CD4-positive, CD25-positive, alpha-beta regulatory T cell (primary cell): ENCODE results near the gene ALMS1. TPM values are rescaled to one million over a fixed set of nuclear protein-coding genes. Genes with fewer than 3 reads are reported as not detected.

ENCODE experiments used
- ATAC-seq, 2 donors: fragments of 150-1000 bp; cut with Tn5 transposase; one replicate each; pipeline ENCODE4 v1.10.0; 2021; ENCODE audit warnings: low read depth in 2 of 2, moderate number of reproducible peaks in 2 of 2, moderate library complexity in 1 of 2
- DNase-seq, 3 donors: peaks; one replicate each; pipeline versions ENCODE4 v3.0.0 to v3.0.0-alpha.2; 2012 to 2022; ENCODE audit warnings: mixed read lengths in 1 of 3
- H3K27ac ChIP-seq: one replicate; pipeline ENCODE4 v1.7.0; 2013; ENCODE audit warnings: mild to moderate bottlenecking, low read length; ENCODE audit not compliant: insufficient read depth, poor library complexity, severe bottlenecking
- H3K27me3 ChIP-seq: one replicate; pipeline ENCODE4 v1.7.0; 2013; ENCODE audit warnings: low read length; ENCODE audit not compliant: control insufficient read depth, insufficient read depth
- H3K36me3 ChIP-seq: one replicate; pipeline ENCODE4 v1.7.0; 2013; ENCODE audit warnings: mild to moderate bottlenecking, low read length, moderate library complexity; ENCODE audit not compliant: control insufficient read depth, insufficient read depth
- H3K4me1 ChIP-seq: 2 replicates; pipeline ENCODE4 v1.7.0; 2013; ENCODE audit warnings: mild to moderate bottlenecking, low read length; ENCODE audit not compliant: insufficient read depth, control insufficient read depth, poor library complexity, severe bottlenecking
- H3K4me3 ChIP-seq: one replicate; pipeline ENCODE4 v1.7.0; 2013; ENCODE audit warnings: low read depth, mild to moderate bottlenecking, low read length, moderate library complexity
- H3K9me3 ChIP-seq, 2 experiments: 1 replicate in 1 of 2; 2 replicates in 1 of 2; pipeline ENCODE4 v1.7.0; 2013; ENCODE audit warnings: low read length in 2 of 2, mild to moderate bottlenecking in 1 of 2, moderate library complexity in 1 of 2; ENCODE audit not compliant: control insufficient read depth in 2 of 2
- H3K27ac Mint-ChIP-seq, 3 donors: one replicate each; pipeline ENCODE4 v1.8.0; 2020 to 2022; ENCODE audit warnings: mild to moderate bottlenecking in 3 of 3, mixed read lengths in 3 of 3, moderate library complexity in 2 of 3
- H3K27me3 Mint-ChIP-seq: one replicate; pipeline ENCODE4 v1.8.0; 2022; ENCODE audit warnings: mild to moderate bottlenecking, mixed read lengths
- H3K36me3 Mint-ChIP-seq: one replicate; pipeline ENCODE4 v1.8.0; 2020; ENCODE audit warnings: mixed read lengths
- H3K4me1 Mint-ChIP-seq, 4 donors: one replicate each; pipeline ENCODE4 v1.8.0; 2020 to 2022; ENCODE audit warnings: mixed read lengths in 4 of 4, mild to moderate bottlenecking in 1 of 4
- H3K4me3 Mint-ChIP-seq, 4 donors: one replicate each; pipeline ENCODE4 v1.8.0; 2020 to 2022; ENCODE audit warnings: mild to moderate bottlenecking in 4 of 4, mixed read lengths in 4 of 4, moderate library complexity in 3 of 4
- H3K9me3 Mint-ChIP-seq, 7 donors: one replicate each; pipeline ENCODE4 v1.8.0; 2020 to 2022; ENCODE audit warnings: mixed read lengths in 7 of 7, mild to moderate bottlenecking in 3 of 7, moderate library complexity in 2 of 7
- polyA plus RNA-seq, 4 donors: library from polyadenylated mRNA; unstranded; fragments of 300-500 nt; fragmentation: Illumina TruSeq; gene quantifications; one replicate each; pipeline ENCODE4 v1.2.3, GENCODE V29; 2021
- total RNA-seq: library from RNA; stranded (reverse); gene quantifications from one replicate; pipeline ENCODE4 v1.2.3, GENCODE V29; 2022

Gene ALMS1
- total and polyA plus RNA-seq, 5 donors from 2014 or later = 1.6 to 29.3 (median 2.7) TPM

DNA sequence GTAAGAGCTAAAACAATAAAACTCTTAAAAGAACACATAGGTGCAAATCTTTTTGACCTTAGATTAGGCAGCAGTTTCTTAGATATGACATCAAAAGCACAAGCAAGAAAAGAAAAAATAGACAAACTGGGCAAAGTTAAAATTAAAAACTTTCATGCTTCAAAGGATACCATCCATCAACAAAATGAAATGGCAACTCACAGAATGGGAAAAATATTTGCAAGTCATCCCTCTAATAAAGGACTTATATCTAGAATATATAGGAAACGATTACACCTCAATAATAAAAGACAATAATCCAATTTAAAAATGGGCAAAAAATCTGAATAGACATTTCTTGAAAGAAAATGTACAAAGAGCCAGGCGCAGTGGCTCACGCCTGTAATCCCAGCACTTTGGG is 29.5 kb upstream of the ALMS1 start:
- H3K27me3 Mint-ChIP-seq = peaks cover 33% of the 10 kb centered on the region
- DNase-seq (no peak), ATAC-seq (no peak)
- H3K36me3 Mint-ChIP-seq = no peaks in the 10 kb centered on the region
- H3K27ac Mint-ChIP-seq = no peak overlapping the region
- H3K4me1 ChIP-seq = no peaks in the 10 kb centered on the region
- no peak overlapping the region for H3K27ac ChIP-seq
- peaks cover 0 to 4% (median 0%) of the 10 kb centered on the region in 4 donors for H3K4me1 Mint-ChIP-seq
- no peak overlapping the region for H3K4me3 ChIP-seq
- H3K27me3 ChIP-seq = no peaks in the 10 kb centered on the region
- no peaks in the 10 kb centered on the region for H3K9me3 ChIP-seq
- peaks cover 0 to 3% (median 0%) of the 10 kb centered on the region in 7 donors for H3K9me3 Mint-ChIP-seq
- H3K36me3 ChIP-seq = no peaks in the 10 kb centered on the region
- no peak overlapping the region for H3K4me3 Mint-ChIP-seq

DNA sequence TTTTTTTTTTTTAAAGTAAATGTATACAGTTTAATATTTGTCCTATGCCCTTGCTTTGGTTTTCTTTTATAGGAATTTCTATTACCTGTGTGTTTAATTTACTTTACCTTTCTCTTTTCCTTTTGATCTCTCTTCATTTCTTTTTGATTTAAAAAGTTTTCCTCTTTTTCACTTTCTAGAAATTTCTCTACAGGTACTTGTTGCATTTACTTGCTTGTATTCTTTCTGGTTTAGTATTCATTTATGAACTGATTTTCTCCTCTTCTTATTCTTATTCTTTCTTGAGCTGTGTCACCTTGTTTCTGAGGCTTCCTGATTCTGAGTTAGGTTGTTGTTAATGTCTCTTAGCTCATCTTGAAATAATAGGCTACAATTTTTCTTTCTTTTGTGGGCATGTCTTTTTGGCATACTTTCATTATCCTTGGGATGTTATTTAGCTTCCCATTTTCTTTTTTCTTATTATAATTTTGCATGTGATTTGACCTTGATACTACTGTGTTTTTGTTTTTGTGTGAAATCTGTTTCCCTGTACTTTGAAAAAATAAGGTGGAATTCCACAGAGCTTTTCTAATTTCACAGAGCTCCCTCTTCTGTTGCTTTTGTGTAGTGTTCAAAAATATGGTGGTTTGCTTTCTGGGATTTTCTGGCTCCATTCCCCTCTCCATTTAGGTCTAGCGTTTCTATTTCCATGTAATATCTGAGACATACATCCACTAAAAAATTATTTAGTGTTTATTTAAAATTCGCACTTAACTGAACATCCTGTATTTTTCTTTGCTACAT is 25.5 kb upstream of the ALMS1 start:
- Mint-ChIP-seq H3K4me1 (peaks cover 0 to 4% (median 0%) of the 10 kb centered on the region in 4 donors), H3K4me3 (no peak overlapping the region), H3K9me3 (no peaks in the 10 kb centered on the region), H3K36me3 (no peaks in the 10 kb centered on the region), H3K27ac (no peak overlapping the region), H3K27me3 (peaks cover 33% of the 10 kb centered on the region)
- DNase-seq (no peak), ATAC-seq (no peak)
- Histone ChIP-seq H3K27me3 (peaks cover 6% of the 10 kb centered on the region), H3K9me3 (no peaks in the 10 kb centered on the region), H3K27ac (no peak overlapping the region), H3K4me3 (no peak overlapping the region), H3K4me1 (no peaks in the 10 kb centered on the region), H3K36me3 (no peaks in the 10 kb centered on the region)

DNA sequence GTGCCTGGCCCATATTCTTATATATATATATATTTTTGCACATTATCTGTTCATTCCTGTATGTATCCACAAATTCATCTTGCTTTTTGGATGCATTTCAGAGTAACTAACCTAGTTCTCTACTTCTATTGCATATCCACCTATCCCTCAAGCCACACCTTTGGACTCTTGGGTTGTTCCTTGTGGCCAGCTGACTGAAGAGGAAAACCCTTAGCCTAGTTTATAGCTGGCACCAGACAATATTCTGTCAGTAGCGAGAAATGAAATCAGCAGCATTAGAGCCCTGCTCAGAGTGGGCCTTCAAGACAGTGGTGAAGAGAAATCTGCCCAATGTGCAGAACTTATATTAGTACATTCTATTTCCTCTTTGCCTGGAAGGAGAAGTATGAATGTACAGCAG is 19.6 kb upstream of the ALMS1 start:
- Mint-ChIP-seq H3K27me3 (peaks cover 35% of the 10 kb centered on the region), H3K36me3 (no peaks in the 10 kb centered on the region), H3K4me3 (no peak overlapping the region), H3K27ac (no peak overlapping the region), H3K9me3 (no peaks in the 10 kb centered on the region), H3K4me1 (no peaks in the 10 kb centered on the region)
- no peaks in the 10 kb centered on the region for H3K9me3 ChIP-seq
- H3K4me3 ChIP-seq = no peak overlapping the region
- H3K27ac ChIP-seq = no peak overlapping the region
- H3K4me1 ChIP-seq = no peaks in the 10 kb centered on the region
- no peaks in the 10 kb centered on the region for H3K36me3 ChIP-seq
- ATAC-seq (no peak), DNase-seq (no peak)
- peaks cover 10% of the 10 kb centered on the region for H3K27me3 ChIP-seq

DNA sequence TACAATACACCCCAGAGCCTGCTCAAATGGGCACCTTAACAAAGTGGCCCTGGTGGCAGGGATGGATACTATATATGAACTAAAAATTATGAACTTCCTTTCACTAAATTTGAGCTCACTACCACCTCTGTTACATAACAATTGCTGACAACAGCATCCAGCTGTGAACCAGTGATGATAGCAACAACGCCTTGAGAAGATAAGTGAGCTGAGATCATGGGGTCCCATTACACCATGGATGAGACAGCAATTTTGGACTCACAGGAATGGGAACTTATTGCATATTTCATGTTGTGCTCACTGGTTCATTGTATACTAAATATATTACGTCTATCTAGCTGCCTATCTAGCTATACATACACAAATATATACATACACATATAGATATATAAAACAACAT is 16.9 kb upstream of the ALMS1 start:
- Histone ChIP-seq H3K36me3 (no peaks in the 10 kb centered on the region), H3K27ac (no peak overlapping the region), H3K4me1 (no peaks in the 10 kb centered on the region), H3K4me3 (no peak overlapping the region), H3K27me3 (peaks cover 18% of the 10 kb centered on the region), H3K9me3 (no peaks in the 10 kb centered on the region)
- no peaks in the 10 kb centered on the region for H3K9me3 Mint-ChIP-seq
- H3K4me3 Mint-ChIP-seq = no peak overlapping the region
- DNase-seq (no peak), ATAC-seq (no peak)
- no peak overlapping the region for H3K27ac Mint-ChIP-seq
- no peaks in the 10 kb centered on the region for H3K36me3 Mint-ChIP-seq
- peaks cover 27% of the 10 kb centered on the region for H3K27me3 Mint-ChIP-seq
- H3K4me1 Mint-ChIP-seq = no peaks in the 10 kb centered on the region

DNA sequence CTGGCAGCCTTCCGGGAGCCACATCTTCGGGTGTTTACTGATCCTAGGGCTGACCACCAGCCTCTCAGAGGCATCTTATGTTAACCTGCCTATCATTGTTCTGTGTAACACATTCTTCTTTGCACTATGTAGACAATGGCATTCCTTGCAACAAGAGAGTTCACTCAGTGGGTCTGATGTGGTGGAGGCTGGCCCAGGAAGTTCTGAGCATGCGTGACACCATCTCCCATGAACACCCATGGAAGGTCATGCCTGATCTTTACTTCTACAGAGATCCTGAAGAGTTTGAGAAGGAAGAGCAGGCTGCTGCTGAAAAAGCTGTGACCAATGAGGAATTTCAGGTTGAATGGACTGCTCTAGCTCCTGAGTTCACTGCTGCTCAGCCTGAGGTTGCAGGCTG is 15.3 kb upstream of the ALMS1 start:
- Histone ChIP-seq H3K27ac (no peak overlapping the region), H3K9me3 (no peaks in the 10 kb centered on the region), H3K4me3 (no peak overlapping the region), H3K36me3 (no peaks in the 10 kb centered on the region), H3K4me1 (no peaks in the 10 kb centered on the region), H3K27me3 (peaks cover 30% of the 10 kb centered on the region)
- Mint-ChIP-seq H3K36me3 (no peaks in the 10 kb centered on the region), H3K27ac (no peak overlapping the region), H3K4me3 (no peak overlapping the region), H3K9me3 (peaks cover 0 to 1% (median 0%) of the 10 kb centered on the region in 7 donors), H3K4me1 (no peaks in the 10 kb centered on the region), H3K27me3 (peaks cover 34% of the 10 kb centered on the region)
- no peak for ATAC-seq
- DNase-seq = no peak

DNA sequence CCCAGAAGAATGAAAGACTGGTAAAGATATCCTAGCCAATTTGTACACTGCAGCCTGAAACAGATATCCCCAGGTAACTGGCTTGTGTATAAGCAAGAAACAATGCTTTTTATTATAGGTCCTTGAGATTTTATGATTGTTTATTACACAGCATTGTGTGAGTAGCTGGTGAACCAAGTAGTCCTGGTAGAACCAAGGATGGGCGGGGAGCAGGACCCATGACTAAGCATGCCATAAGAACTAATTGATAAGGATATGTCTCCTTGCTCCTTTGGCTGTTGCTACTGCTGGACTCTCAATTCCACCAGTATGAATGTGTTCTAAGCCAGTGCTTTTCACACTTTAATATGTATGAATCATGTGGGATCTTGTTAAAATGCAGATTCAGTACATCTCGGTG is 12.3 kb upstream of the ALMS1 start:
- Mint-ChIP-seq H3K36me3 (peaks cover 4% of the 10 kb centered on the region), H3K27me3 (peaks cover 49% of the 10 kb centered on the region), H3K9me3 (peaks cover 0 to 11% (median 1%) of the 10 kb centered on the region in 7 donors), H3K27ac (no peak overlapping the region), H3K4me1 (no peaks in the 10 kb centered on the region), H3K4me3 (no peak overlapping the region)
- Histone ChIP-seq H3K9me3 (peaks cover 0 to 8% of the 10 kb centered on the region in 2 experiments), H3K4me3 (no peak overlapping the region), H3K27me3 (peaks cover 39% of the 10 kb centered on the region), H3K4me1 (no peaks in the 10 kb centered on the region), H3K36me3 (no peaks in the 10 kb centered on the region), H3K27ac (no peak overlapping the region)
- DNase-seq (no peak), ATAC-seq (no peak)

DNA sequence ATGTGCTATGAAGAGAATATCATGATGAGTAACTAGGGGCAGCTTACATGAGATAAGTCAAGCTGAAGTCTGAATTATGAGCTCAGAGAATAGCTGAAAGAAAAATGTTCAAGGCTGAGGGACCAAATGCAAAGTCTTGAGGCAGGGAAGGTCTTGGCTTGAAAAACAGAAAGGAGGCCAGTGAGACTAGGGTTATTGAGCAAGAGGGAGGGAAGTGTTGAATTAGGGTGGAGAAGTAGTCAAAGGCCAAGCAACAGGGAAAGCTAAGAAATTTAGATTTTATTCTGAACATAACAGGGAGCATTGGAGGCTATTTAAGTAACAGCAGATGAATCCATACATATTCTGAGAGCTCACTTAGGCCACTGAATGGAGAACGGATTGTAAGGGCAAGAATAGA is 11.4 kb upstream of the ALMS1 start:
- Mint-ChIP-seq H3K4me1 (no peaks in the 10 kb centered on the region), H3K27ac (no peak overlapping the region), H3K9me3 (peaks cover 0 to 11% (median 1%) of the 10 kb centered on the region in 7 donors), H3K36me3 (peaks cover 4% of the 10 kb centered on the region), H3K4me3 (no peak overlapping the region), H3K27me3 (peaks cover 52% of the 10 kb centered on the region)
- no peak overlapping the region for H3K27ac ChIP-seq
- ATAC-seq (no peak), DNase-seq (no peak)
- peaks cover 0 to 8% of the 10 kb centered on the region in 2 experiments for H3K9me3 ChIP-seq
- no peak overlapping the region for H3K4me3 ChIP-seq
- H3K4me1 ChIP-seq = no peaks in the 10 kb centered on the region
- peaks cover 39% of the 10 kb centered on the region for H3K27me3 ChIP-seq
- no peaks in the 10 kb centered on the region for H3K36me3 ChIP-seq

DNA sequence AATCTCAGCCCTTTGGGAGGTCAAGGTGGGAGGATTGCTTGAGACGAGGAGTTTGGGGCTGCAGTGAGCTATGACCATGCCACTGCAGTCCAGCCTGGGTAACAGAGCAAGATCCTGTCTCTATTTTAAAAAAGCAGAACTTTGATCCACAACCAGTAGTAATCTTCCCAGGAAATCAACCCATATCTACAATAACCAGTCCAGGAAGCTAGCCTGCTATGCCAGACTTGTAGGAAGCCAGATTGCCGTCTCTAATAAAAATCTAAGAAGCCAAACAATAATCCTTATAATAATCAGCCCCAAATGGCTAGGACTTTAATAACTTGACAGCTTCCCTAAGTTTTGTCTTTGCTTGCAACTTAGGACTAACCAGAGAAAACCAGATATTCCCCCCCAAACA is 9.0 kb upstream of the ALMS1 start:
- Histone ChIP-seq H3K27me3 (peaks cover 43% of the 10 kb centered on the region), H3K4me3 (no peak overlapping the region), H3K27ac (no peak overlapping the region), H3K36me3 (no peaks in the 10 kb centered on the region), H3K4me1 (no peaks in the 10 kb centered on the region), H3K9me3 (peaks cover 0 to 8% of the 10 kb centered on the region in 2 experiments)
- DNase-seq (no peak), ATAC-seq (no peak)
- H3K4me1 Mint-ChIP-seq = no peaks in the 10 kb centered on the region
- H3K4me3 Mint-ChIP-seq = no peak overlapping the region
- H3K27me3 Mint-ChIP-seq = peaks cover 51% of the 10 kb centered on the region
- H3K36me3 Mint-ChIP-seq = peaks cover 4% of the 10 kb centered on the region
- H3K27ac Mint-ChIP-seq = no peak overlapping the region
- H3K9me3 Mint-ChIP-seq = peaks cover 0 to 11% (median 1%) of the 10 kb centered on the region in 7 donors
